HG03103 (cell line): ENCODE measurements around the gene VAV2.
"Not testable (repeated sequence)": the region's sequence is repeated elsewhere in the genome, so short reads cannot be mapped to it uniquely, and the experiment has no call there.

ENCODE experiments used
- ATAC-seq: cut with Tn5 transposase; IDR thresholded peaks from one replicate; pipeline ENCODE4 v1.9.1; 2021; ENCODE audit warnings: low read depth; ENCODE audit not compliant: unreplicated experiment

Gene VAV2

GRCh38 chr9:133762488-133763271, 229.4 kb downstream of the VAV2 start:
- no peak for ATAC-seq

- no peak for ATAC-seq
Observed at GRCh38 chr9:133761641-133762248, 230.4 kb downstream of the VAV2 start.

GRCh38 chr9:133760713-133761290, 231.3 kb downstream of the VAV2 start:
- ATAC-seq = no peak

GRCh38 chr9:133759946-133760345, 232.2 kb downstream of the VAV2 start:
- ATAC-seq = no peak

- ATAC-seq = no peak
Observed at GRCh38 chr9:133759146-133759900, 232.8 kb downstream of the VAV2 start.

- no peak for ATAC-seq
Observed at GRCh38 chr9:133758228-133758627, 233.9 kb downstream of the VAV2 start.

- ATAC-seq = no peak
Observed at GRCh38 chr9:133754688-133755227, 237.4 kb downstream of the VAV2 start.

- ATAC-seq = no peak
Observed at GRCh38 chr9:133754187-133754586, 237.9 kb downstream of the VAV2 start.

- no peak for ATAC-seq
Observed at GRCh38 chr9:133752739-133753446, 239.2 kb downstream of the VAV2 start.

- ATAC-seq = no peak
Observed at GRCh38 chr9:133750982-133751649, 241.0 kb downstream of the VAV2 start.

- ATAC-seq = no peak
Observed at GRCh38 chr9:133747309-133747708, 244.8 kb downstream of the VAV2 start.

- not testable (repeated sequence) for ATAC-seq
Observed at GRCh38 chr9:133744528-133744927, 247.6 kb downstream of the VAV2 start.

- ATAC-seq = no peak
Observed at GRCh38 chr9:133742849-133743444, 249.2 kb downstream of the VAV2 start.

- ATAC-seq = no peak
Observed at GRCh38 chr9:133742251-133742650, 249.9 kb downstream of the VAV2 start.

GRCh38 chr9:133741716-133742115, 250.4 kb downstream of the VAV2 start:
- no peak for ATAC-seq

- ATAC-seq = no peak
Observed at GRCh38 chr9:133740911-133741310, 251.2 kb downstream of the VAV2 start.

GRCh38 chr9:133739408-133740280, 252.5 kb downstream of the VAV2 start:
- ATAC-seq = no peak

- no peak for ATAC-seq
Observed at GRCh38 chr9:133738640-133739225, 253.4 kb downstream of the VAV2 start.
